Measurements from ENCODE around the gene DUSP22.
"Not testable (repeated sequence)": the region's sequence is repeated elsewhere in the genome, so short reads cannot be mapped to it uniquely, and the experiment has no call there.

The DUSP22 gene

DNA sequence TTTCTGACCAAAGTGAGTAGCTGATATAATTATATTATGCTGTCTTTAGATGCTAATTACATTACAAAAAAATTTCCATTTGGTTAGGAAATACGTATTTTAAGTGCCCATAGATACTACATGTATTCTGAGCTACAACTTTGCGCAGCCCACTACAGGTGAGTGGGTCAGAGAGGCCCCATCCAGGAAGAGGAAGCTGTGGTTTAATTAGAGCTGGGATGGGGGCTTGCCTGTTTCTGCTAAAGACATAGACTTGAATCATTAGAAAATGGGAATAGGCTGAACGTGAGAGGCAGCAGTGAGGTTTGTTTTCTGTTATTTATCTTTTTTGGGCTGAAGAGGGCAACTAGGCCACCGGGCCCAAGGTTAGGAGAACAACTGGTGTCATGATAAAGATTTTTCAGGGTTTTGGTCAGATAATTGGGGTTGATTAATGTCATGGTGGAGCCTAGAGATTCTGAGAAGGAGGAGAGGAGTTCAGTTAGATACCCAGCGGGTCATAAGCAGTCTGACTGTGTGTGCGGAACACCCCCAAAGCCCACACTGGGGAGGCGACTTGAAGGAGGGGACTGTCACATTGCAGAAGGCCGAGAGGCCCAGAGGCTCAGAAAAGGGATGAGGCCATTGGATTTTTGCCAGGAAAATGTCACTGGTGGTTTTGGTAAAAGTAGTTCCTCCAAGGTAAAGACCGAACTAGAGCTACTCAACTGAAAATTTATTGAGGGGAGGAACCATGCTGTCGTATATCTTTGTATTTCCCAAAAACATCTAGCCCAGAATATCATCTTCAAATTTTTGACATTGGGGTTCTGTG is 84.7 kb downstream of the DUSP22 start:
- DNase-seq = no peak
- H2AFZ ChIP-seq (ENCODE audit: insufficient read depth, low read length, poor library complexity) = no peak overlapping the region
- H3K4me2 ChIP-seq (ENCODE audit: low read length) = no peak overlapping the region
- H2BK120ac ChIP-seq (ENCODE audit: insufficient read depth, low read length, poor library complexity) = no peak overlapping the region
- WGBS (ENCODE audit: extremely low coverage, insufficient coverage, insufficient read length) = no CpG with 5 or more reads among the region's 10 CpGs
- no peak overlapping the region for H3K27ac ChIP-seq (ENCODE audit: low read depth, low read length)
- no peak overlapping the region for H4K8ac ChIP-seq (ENCODE audit: low read depth, low read length)
- H3K79me2 ChIP-seq (ENCODE audit: control insufficient read depth, insufficient read depth, low read length, poor library complexity) = no peaks in the 10 kb centered on the region
- no peak overlapping the region for H4K91ac ChIP-seq (ENCODE audit: low read depth, low read length)
- H3K79me1 ChIP-seq (ENCODE audit: low read length) = no peaks in the 10 kb centered on the region
- no peak overlapping the region for H3K4me3 ChIP-seq (ENCODE audit: low read depth, low read length)
- no peak overlapping the region for H3K9ac ChIP-seq (ENCODE audit: low read length)
- H3K4me1 ChIP-seq (ENCODE audit: control insufficient read depth in 1 of 2, insufficient read depth in 2 of 2, low read length in 2 of 2) = no peaks in the 10 kb centered on the region
- H3K23ac ChIP-seq (ENCODE audit: low read length) = no peak overlapping the region
- no peaks in the 10 kb centered on the region for H3K36me3 ChIP-seq (ENCODE audit: control insufficient read depth in 1 of 2, insufficient read depth in 2 of 2, low read length in 2 of 2)
- H2BK5ac ChIP-seq (ENCODE audit: low read depth, low read length, poor library complexity) = no peak overlapping the region
- H3K9me3 ChIP-seq (ENCODE audit: insufficient read depth, low read depth, low read length) = peaks cover 52% of the 10 kb centered on the region
- H2BK12ac ChIP-seq (ENCODE audit: low read length) = no peak overlapping the region
- H3K27me3 ChIP-seq (ENCODE audit: insufficient read depth, low read length) = no peaks in the 10 kb centered on the region
- H4K12ac ChIP-seq (ENCODE audit: low read depth, low read length) = no peak overlapping the region
- H3K18ac ChIP-seq (ENCODE audit: low read length) = no peak overlapping the region
- H2AK5ac ChIP-seq (ENCODE audit: low read length) = no peak overlapping the region
- H3K14ac ChIP-seq (ENCODE audit: low read length) = no peak overlapping the region
- H3K4ac ChIP-seq (ENCODE audit: low read depth, low read length) = no peak overlapping the region

GRCh38 chr6:377641-378020 is 85.3 kb downstream of the DUSP22 start:
- not testable (repeated sequence) for H3K79me2 ChIP-seq (ENCODE audit: control insufficient read depth, insufficient read depth, low read length, poor library complexity); H2BK120ac ChIP-seq (ENCODE audit: insufficient read depth, low read length, poor library complexity); DNase-seq; H2BK12ac ChIP-seq (ENCODE audit: low read length); H3K4me3 ChIP-seq (ENCODE audit: low read depth, low read length); H3K9ac ChIP-seq (ENCODE audit: low read length); H4K8ac ChIP-seq (ENCODE audit: low read depth, low read length); H3K4me2 ChIP-seq (ENCODE audit: low read length); H3K4me1 ChIP-seq (ENCODE audit: control insufficient read depth in 1 of 2, insufficient read depth in 2 of 2, low read length in 2 of 2); H3K27ac ChIP-seq (ENCODE audit: low read depth, low read length); H3K23ac ChIP-seq (ENCODE audit: low read length); H2AFZ ChIP-seq (ENCODE audit: insufficient read depth, low read length, poor library complexity); H4K91ac ChIP-seq (ENCODE audit: low read depth, low read length); H3K36me3 ChIP-seq (ENCODE audit: control insufficient read depth in 1 of 2, insufficient read depth in 2 of 2, low read length in 2 of 2); H3K4ac ChIP-seq (ENCODE audit: low read depth, low read length); H3K14ac ChIP-seq (ENCODE audit: low read length); H3K79me1 ChIP-seq (ENCODE audit: low read length); H2AK5ac ChIP-seq (ENCODE audit: low read length); H3K27me3 ChIP-seq (ENCODE audit: insufficient read depth, low read length); H3K18ac ChIP-seq (ENCODE audit: low read length); H4K12ac ChIP-seq (ENCODE audit: low read depth, low read length); H2BK5ac ChIP-seq (ENCODE audit: low read depth, low read length, poor library complexity)
- no CpG with 5 or more reads among the region's 13 CpGs for WGBS (ENCODE audit: extremely low coverage, insufficient coverage, insufficient read length)
- peaks cover 49% of the 10 kb centered on the region for H3K9me3 ChIP-seq (ENCODE audit: insufficient read depth, low read depth, low read length)

DNA sequence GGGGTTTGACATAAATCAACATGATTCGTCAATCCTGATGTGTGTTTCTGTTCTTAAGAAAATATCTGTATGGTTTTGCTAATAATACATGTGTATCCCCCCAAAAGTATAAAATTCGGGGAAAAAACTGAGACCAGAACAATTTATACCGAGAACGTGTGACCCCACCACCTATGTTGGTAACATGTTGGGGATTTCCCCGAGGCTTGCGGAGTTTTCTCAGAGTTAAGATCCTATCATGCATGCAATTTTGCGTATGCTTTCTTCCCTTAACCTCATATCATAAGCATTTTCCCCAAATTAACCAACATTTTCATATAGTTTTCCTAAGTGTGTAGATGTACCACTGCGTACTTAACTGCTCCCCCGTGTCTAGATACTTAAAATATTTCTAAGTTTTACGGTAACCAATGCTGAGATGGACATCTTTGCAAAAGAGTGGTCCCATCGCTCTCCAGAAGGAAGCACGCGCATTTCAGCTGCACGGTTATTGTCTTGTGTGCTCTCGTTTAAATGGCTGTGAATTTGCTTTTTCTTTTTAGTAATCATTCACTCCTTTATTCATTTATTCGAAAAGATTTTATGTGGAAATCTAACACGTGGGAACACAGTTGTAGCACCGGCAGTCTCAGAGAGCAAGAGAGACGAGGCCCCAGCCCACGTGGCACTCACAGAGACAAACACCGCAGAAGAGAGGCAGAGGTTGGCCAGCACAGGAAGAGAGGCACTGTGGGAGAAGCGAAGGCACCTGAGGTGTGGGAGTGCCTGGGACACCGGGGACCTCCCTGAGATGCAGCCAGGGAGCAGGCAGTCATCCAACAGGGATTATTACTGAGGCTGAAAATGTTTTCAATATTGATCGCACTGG is 86.0 kb downstream of the DUSP22 start:
- Histone ChIP-seq H4K8ac (ENCODE audit: low read depth, low read length) (no peak overlapping the region), H4K12ac (ENCODE audit: low read depth, low read length) (no peak overlapping the region), H3K9me3 (ENCODE audit: insufficient read depth, low read depth, low read length) (peaks cover 42% of the 10 kb centered on the region), H2BK120ac (ENCODE audit: insufficient read depth, low read length, poor library complexity) (no peak overlapping the region), H4K91ac (ENCODE audit: low read depth, low read length) (no peak overlapping the region), H3K79me2 (ENCODE audit: control insufficient read depth, insufficient read depth, low read length, poor library complexity) (no peaks in the 10 kb centered on the region), H3K79me1 (ENCODE audit: low read length) (no peaks in the 10 kb centered on the region), H3K36me3 (ENCODE audit: control insufficient read depth in 1 of 2, insufficient read depth in 2 of 2, low read length in 2 of 2) (no peaks in the 10 kb centered on the region), H3K4ac (ENCODE audit: low read depth, low read length) (no peak overlapping the region), H2BK12ac (ENCODE audit: low read length) (no peak overlapping the region), H2AK5ac (ENCODE audit: low read length) (no peak overlapping the region), H3K14ac (ENCODE audit: low read length) (no peak overlapping the region), H3K9ac (ENCODE audit: low read length) (no peak overlapping the region), H2AFZ (ENCODE audit: insufficient read depth, low read length, poor library complexity) (no peak overlapping the region), H3K4me2 (ENCODE audit: low read length) (no peak overlapping the region), H3K4me3 (ENCODE audit: low read depth, low read length) (no peak overlapping the region), H3K27me3 (ENCODE audit: insufficient read depth, low read length) (no peaks in the 10 kb centered on the region), H3K23ac (ENCODE audit: low read length) (no peak overlapping the region), H3K4me1 (ENCODE audit: control insufficient read depth in 1 of 2, insufficient read depth in 2 of 2, low read length in 2 of 2) (no peaks in the 10 kb centered on the region), H3K18ac (ENCODE audit: low read length) (no peak overlapping the region), H3K27ac (ENCODE audit: low read depth, low read length) (no peak overlapping the region), H2BK5ac (ENCODE audit: low read depth, low read length, poor library complexity) (no peak overlapping the region)
- no peak for DNase-seq
- no CpG with 5 or more reads among the region's 24 CpGs for WGBS (ENCODE audit: extremely low coverage, insufficient coverage, insufficient read length)

- H3K79me2 ChIP-seq (ENCODE audit: control insufficient read depth, insufficient read depth, low read length, poor library complexity) = no peaks in the 10 kb centered on the region
- peaks cover 37% of the 10 kb centered on the region for H3K9me3 ChIP-seq (ENCODE audit: insufficient read depth, low read depth, low read length)
- WGBS (ENCODE audit: extremely low coverage, insufficient coverage, insufficient read length) = no CpG with 5 or more reads among the region's 11 CpGs
- H2AK5ac ChIP-seq (ENCODE audit: low read length) = no peak overlapping the region
- no peak overlapping the region for H4K91ac ChIP-seq (ENCODE audit: low read depth, low read length)
- no peak overlapping the region for H3K4me2 ChIP-seq (ENCODE audit: low read length)
- H2BK120ac ChIP-seq (ENCODE audit: insufficient read depth, low read length, poor library complexity) = no peak overlapping the region
- H3K27ac ChIP-seq (ENCODE audit: low read depth, low read length) = no peak overlapping the region
- no peak overlapping the region for H3K18ac ChIP-seq (ENCODE audit: low read length)
- H3K23ac ChIP-seq (ENCODE audit: low read length) = no peak overlapping the region
- H2BK12ac ChIP-seq (ENCODE audit: low read length) = no peak overlapping the region
- H3K4ac ChIP-seq (ENCODE audit: low read depth, low read length) = no peak overlapping the region
- no peaks in the 10 kb centered on the region for H3K27me3 ChIP-seq (ENCODE audit: insufficient read depth, low read length)
- no peak for DNase-seq
- no peak overlapping the region for H3K9ac ChIP-seq (ENCODE audit: low read length)
- H3K36me3 ChIP-seq (ENCODE audit: control insufficient read depth in 1 of 2, insufficient read depth in 2 of 2, low read length in 2 of 2) = no peaks in the 10 kb centered on the region
- no peak overlapping the region for H2BK5ac ChIP-seq (ENCODE audit: low read depth, low read length, poor library complexity)
- H4K12ac ChIP-seq (ENCODE audit: low read depth, low read length) = no peak overlapping the region
- no peak overlapping the region for H3K4me3 ChIP-seq (ENCODE audit: low read depth, low read length)
- H3K4me1 ChIP-seq (ENCODE audit: control insufficient read depth in 1 of 2, insufficient read depth in 2 of 2, low read length in 2 of 2) = no peaks in the 10 kb centered on the region
- no peak overlapping the region for H4K8ac ChIP-seq (ENCODE audit: low read depth, low read length)
- H3K79me1 ChIP-seq (ENCODE audit: low read length) = no peaks in the 10 kb centered on the region
- H3K14ac ChIP-seq (ENCODE audit: low read length) = no peak overlapping the region
- H2AFZ ChIP-seq (ENCODE audit: insufficient read depth, low read length, poor library complexity) = no peak overlapping the region
Measured at GRCh38 chr6:378958-379409, 86.7 kb downstream of the DUSP22 start.
